ENCODE data around the gene NINJ2. TPM values are rescaled to one million over a fixed set of nuclear protein-coding genes. Genes with fewer than 3 reads are reported as not detected.
"Not testable (repeated sequence)": the region's sequence is repeated elsewhere in the genome, so short reads cannot be mapped to it uniquely, and the experiment has no call there.

NINJ2 gene
- total RNA-seq, 1 donor from 2014 or later: not detected

DNA sequence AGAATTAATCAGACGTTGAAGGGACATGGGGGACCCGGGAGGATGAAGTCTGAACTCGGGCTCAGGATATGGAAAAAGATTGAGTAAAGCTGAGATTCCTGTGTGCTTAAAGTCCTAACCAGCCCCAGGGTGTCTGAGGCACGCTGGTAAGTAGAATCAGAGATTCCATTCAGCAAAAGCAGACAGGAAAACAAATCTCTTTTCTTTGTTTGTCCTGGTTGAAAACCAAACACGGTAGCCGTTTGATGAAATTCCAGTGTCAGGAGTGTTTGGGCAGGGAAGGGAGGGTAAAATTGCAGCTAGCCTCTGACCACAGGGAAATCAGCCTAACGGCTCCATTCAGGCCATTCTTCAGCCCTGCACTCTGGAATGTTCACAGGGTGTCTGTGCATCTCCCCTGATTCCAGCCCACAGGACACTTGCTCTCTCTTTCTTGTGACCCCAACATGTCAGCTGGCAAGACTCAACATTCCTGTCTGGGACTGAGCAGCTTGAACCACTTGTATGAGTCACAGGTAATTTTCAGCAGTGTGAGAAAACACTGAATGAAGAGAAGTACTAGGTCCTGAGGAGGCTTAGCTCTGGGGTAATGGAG is 31.0 kb downstream of the NINJ2 start:
- TF ChIP-seq, protein P1, sequence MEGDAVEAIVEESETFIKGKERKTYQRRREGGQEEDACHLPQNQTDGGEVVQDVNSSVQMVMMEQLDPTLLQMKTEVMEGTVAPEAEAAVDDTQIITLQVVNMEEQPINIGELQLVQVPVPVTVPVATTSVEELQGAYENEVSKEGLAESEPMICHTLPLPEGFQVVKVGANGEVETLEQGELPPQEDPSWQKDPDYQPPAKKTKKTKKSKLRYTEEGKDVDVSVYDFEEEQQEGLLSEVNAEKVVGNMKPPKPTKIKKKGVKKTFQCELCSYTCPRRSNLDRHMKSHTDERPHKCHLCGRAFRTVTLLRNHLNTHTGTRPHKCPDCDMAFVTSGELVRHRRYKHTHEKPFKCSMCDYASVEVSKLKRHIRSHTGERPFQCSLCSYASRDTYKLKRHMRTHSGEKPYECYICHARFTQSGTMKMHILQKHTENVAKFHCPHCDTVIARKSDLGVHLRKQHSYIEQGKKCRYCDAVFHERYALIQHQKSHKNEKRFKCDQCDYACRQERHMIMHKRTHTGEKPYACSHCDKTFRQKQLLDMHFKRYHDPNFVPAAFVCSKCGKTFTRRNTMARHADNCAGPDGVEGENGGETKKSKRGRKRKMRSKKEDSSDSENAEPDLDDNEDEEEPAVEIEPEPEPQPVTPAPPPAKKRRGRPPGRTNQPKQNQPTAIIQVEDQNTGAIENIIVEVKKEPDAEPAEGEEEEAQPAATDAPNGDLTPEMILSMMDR (IDR thresholded peaks at IDR 0.05; ENCODE audit: insufficient read depth, low read depth, low read length): no peak
- TF ChIP-seq EZH2 (IDR thresholded peaks at IDR 0.05; ENCODE audit: insufficient read depth, low read length): no peak
- H3K27me3 Mint-ChIP-seq (ENCODE audit: low read depth, unreplicated experiment): no peaks in the 10 kb centered on the region
- Histone ChIP-seq H3K27me3 (ENCODE audit: insufficient read depth, low read length) (no peaks in the 10 kb centered on the region), H3K4me1 (ENCODE audit: insufficient read depth, low read length) (peaks cover 22% of the 10 kb centered on the region), H2AFZ (ENCODE audit: low read depth, low read length) (peak overlapping the region; percentile 7), H3K4me2 (ENCODE audit: low read length) (peak overlapping the region; percentile 73), H3K4me3 (ENCODE audit: insufficient read depth, low read depth, low read length) (no peak overlapping the region), H3K36me3 (ENCODE audit: insufficient read depth, low read length) (no peaks in the 10 kb centered on the region), H4K20me1 (ENCODE audit: insufficient read depth, low read length) (no peaks in the 10 kb centered on the region), H3K27ac (ENCODE audit: low read depth, low read length) (peak overlapping the region; percentile 87), H3K9me3 (ENCODE audit: insufficient read depth, low read depth, low read length) (no peaks in the 10 kb centered on the region), H3K9ac (ENCODE audit: low read length) (peak overlapping the region; percentile 63), H3K79me2 (ENCODE audit: insufficient read depth, low read length) (no peaks in the 10 kb centered on the region)
- H3K4me3 Mint-ChIP-seq (ENCODE audit: unreplicated experiment): peak overlapping the region; percentile 69
- H3K9me3 Mint-ChIP-seq (ENCODE audit: unreplicated experiment): no peaks in the 10 kb centered on the region
- H3K27ac Mint-ChIP-seq (ENCODE audit: unreplicated experiment): peak overlapping the region; percentile 98
- FAIRE-seq: peak; percentile 73
- H3K4me1 Mint-ChIP-seq (ENCODE audit: low read depth, unreplicated experiment): peaks cover 35% of the 10 kb centered on the region
- no peaks in the 10 kb centered on the region for H3K36me3 Mint-ChIP-seq (ENCODE audit: low read depth, unreplicated experiment)
- DNase-seq (ENCODE audit: low read depth): peak; percentile 99

DNA sequence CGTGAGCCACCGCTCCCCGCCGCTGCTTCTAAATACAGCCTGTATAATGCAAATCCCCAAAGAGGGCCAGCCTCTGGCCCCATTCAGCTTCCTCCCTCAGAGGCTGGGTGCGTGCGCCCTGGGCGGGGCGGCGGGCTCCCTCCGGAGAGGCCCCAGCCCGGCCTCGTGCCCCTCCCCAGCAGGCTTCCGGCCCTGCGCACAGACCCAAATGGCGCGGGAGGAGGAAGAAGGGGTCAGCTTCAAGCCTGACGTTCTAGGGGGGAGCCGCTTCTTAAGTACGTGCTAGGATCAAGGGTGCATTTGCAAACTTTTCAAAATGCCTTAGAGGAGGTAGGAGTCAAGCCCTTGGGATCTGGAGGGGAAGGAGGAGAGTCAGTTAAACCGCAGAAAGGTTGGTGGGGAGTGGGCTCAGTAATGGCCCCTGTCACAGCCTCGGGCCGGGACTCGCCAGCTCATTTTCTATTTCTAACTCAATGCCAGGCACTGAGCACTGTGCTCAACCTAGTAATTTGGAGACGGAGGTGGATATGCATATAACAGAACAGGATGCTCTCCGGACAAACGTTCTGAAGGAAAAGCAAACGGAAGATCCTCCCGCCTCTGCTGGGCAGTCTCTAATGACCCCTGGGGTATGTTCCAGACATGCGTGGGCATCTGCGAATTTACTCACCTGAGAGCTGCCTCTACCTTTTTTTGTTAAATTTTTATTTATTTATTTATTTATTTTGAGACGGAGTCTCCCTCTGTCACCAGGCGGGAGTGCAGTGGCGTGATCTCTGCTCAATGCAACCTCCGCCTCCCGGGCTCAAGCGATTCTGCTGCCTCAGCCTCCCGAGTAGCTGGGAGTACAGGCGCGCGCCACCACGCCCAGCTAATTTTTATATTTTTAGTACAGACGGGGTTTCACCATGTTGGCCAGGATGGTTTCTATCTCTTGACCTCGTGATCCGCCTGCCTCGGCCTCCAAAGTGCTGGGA is 32.3 kb downstream of the NINJ2 start:
- no peaks in the 10 kb centered on the region for H3K9me3 ChIP-seq (ENCODE audit: insufficient read depth, low read depth, low read length)
- Mint-ChIP-seq H3K4me3 (ENCODE audit: unreplicated experiment) (no peak overlapping the region), H3K9me3 (ENCODE audit: unreplicated experiment) (no peaks in the 10 kb centered on the region), H3K4me1 (ENCODE audit: low read depth, unreplicated experiment) (peaks cover 35% of the 10 kb centered on the region), H3K27me3 (ENCODE audit: low read depth, unreplicated experiment) (no peaks in the 10 kb centered on the region), H3K27ac (ENCODE audit: unreplicated experiment) (peak overlapping the region; percentile 98), H3K36me3 (ENCODE audit: low read depth, unreplicated experiment) (no peaks in the 10 kb centered on the region)
- H2AFZ ChIP-seq (ENCODE audit: low read depth, low read length): peak overlapping the region; percentile 52
- TF ChIP-seq, protein P1 (IDR thresholded peaks at IDR 0.05; ENCODE audit: insufficient read depth, low read depth, low read length): no peak
- TF ChIP-seq EZH2 (IDR thresholded peaks at IDR 0.05; ENCODE audit: insufficient read depth, low read length): no peak
- H4K20me1 ChIP-seq (ENCODE audit: insufficient read depth, low read length): no peaks in the 10 kb centered on the region
- peak overlapping the region; percentile 87 for H3K27ac ChIP-seq (ENCODE audit: low read depth, low read length)
- H3K36me3 ChIP-seq (ENCODE audit: insufficient read depth, low read length): no peaks in the 10 kb centered on the region
- H3K4me1 ChIP-seq (ENCODE audit: insufficient read depth, low read length): peaks cover 22% of the 10 kb centered on the region
- H3K4me3 ChIP-seq (ENCODE audit: insufficient read depth, low read depth, low read length): no peak overlapping the region
- H3K27me3 ChIP-seq (ENCODE audit: insufficient read depth, low read length): no peaks in the 10 kb centered on the region
- FAIRE-seq (no peak), DNase-seq (ENCODE audit: low read depth) (no peak)
- peak overlapping the region; percentile 63 for H3K9ac ChIP-seq (ENCODE audit: low read length)
- peak overlapping the region; percentile 73 for H3K4me2 ChIP-seq (ENCODE audit: low read length)
- no peaks in the 10 kb centered on the region for H3K79me2 ChIP-seq (ENCODE audit: insufficient read depth, low read length)

DNA sequence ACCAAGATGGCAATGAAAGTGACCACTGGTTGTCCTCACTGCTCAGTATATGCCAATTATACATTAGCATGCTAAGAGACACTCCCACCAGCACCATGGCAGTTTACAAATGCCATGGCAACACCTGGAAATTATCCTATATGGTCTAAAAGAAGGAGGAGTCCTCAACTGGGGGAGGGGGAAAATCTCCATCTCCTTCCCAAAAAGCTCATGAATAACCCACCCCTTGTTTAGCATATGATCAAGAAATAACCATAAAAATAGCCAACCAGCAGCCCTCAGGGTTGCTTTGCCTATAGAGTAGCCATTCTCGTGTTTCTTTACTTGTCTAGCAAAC is 34.5 kb downstream of the NINJ2 start:
- H3K4me1 Mint-ChIP-seq (ENCODE audit: low read depth, unreplicated experiment): peaks cover 26% of the 10 kb centered on the region
- not testable (repeated sequence) for H3K27me3 ChIP-seq (ENCODE audit: insufficient read depth, low read length); FAIRE-seq; H3K9me3 Mint-ChIP-seq (ENCODE audit: unreplicated experiment); H3K4me3 Mint-ChIP-seq (ENCODE audit: unreplicated experiment); DNase-seq (ENCODE audit: low read depth); H3K36me3 ChIP-seq (ENCODE audit: insufficient read depth, low read length); H3K27me3 Mint-ChIP-seq (ENCODE audit: low read depth, unreplicated experiment); H3K9ac ChIP-seq (ENCODE audit: low read length); H3K4me2 ChIP-seq (ENCODE audit: low read length); H3K27ac ChIP-seq (ENCODE audit: low read depth, low read length); H3K79me2 ChIP-seq (ENCODE audit: insufficient read depth, low read length); H4K20me1 ChIP-seq (ENCODE audit: insufficient read depth, low read length); H3K4me3 ChIP-seq (ENCODE audit: insufficient read depth, low read depth, low read length); H3K27ac Mint-ChIP-seq (ENCODE audit: unreplicated experiment); H3K36me3 Mint-ChIP-seq (ENCODE audit: low read depth, unreplicated experiment); H2AFZ ChIP-seq (ENCODE audit: low read depth, low read length); H3K9me3 ChIP-seq (ENCODE audit: insufficient read depth, low read depth, low read length)
- H3K4me1 ChIP-seq (ENCODE audit: insufficient read depth, low read length): peaks cover 18% of the 10 kb centered on the region

Data from astrocyte (in vitro differentiated cells and primary cell).